ENCODE measurements around the gene AURKB. TPM values are rescaled to one million over a fixed set of nuclear protein-coding genes. Genes with fewer than 3 reads are reported as not detected.

The AURKB gene
- not detected for total RNA-seq

DNA sequence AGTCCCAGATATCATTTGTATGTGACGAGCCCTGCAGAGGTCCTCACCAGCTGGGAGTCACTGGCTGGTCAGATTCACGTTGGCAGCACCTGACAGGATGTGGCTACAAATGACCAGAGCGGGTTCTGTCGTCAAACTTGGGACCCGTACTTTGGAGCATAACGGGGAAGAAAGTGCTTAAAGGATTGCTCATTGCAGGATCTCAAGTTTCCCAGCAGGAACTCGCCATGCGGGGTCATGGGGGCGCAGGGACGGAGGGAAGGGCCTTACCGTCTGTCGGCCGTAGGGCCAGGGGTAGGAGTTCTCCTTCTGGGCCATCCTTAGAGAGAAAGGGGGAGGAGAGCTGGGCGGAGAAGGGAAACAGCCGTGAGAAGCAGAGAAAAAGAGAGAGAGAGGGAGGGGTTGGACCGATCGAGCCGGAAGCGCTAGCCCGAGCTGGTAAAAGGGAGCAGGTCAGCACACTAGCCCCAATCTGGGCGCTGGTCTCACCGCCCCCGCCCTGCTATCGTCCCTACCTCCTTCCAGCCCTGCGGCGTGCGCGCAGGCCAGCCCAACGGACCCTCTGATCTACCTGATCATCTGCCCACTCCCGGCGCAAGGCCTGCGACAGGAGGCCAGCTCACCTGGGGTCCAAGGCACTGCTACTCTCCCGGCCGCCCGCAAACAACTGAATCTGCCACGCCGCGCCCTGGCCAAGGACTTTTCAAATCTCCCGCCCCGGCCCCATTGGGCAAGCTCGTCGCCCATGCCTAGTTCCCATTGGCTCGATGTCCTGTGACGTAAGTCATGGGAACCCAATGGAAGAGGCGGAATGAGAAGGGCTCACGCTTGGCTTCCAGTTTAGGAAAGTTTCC is at the start of gene AURKB:
AURKB (minus strand) TSS at position 669 of the 854 bp plus-strand sequence; CDS start at position 318, 351 bp downstream.
- Histone ChIP-seq H3K27ac (peak within 1 kb of the TSS; percentile 78 to 80), H3K4me3 (peak within 1 kb of the TSS; percentile 63 to 74), H3K9me3 (no peaks in the 10 kb centered on the region), H3K27me3 (no peaks in the 10 kb centered on the region), H3K4me1 (peaks cover 0 to 15% of the 10 kb centered on the region in 2 donors), H3K36me3 (no peaks in the 10 kb centered on the region)
- peak; percentile 82 to 97 for DNase-seq (ENCODE audit: low spot score in 2 of 2)
- TF ChIP-seq, protein P1, sequence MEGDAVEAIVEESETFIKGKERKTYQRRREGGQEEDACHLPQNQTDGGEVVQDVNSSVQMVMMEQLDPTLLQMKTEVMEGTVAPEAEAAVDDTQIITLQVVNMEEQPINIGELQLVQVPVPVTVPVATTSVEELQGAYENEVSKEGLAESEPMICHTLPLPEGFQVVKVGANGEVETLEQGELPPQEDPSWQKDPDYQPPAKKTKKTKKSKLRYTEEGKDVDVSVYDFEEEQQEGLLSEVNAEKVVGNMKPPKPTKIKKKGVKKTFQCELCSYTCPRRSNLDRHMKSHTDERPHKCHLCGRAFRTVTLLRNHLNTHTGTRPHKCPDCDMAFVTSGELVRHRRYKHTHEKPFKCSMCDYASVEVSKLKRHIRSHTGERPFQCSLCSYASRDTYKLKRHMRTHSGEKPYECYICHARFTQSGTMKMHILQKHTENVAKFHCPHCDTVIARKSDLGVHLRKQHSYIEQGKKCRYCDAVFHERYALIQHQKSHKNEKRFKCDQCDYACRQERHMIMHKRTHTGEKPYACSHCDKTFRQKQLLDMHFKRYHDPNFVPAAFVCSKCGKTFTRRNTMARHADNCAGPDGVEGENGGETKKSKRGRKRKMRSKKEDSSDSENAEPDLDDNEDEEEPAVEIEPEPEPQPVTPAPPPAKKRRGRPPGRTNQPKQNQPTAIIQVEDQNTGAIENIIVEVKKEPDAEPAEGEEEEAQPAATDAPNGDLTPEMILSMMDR (IDR thresholded peaks at IDR 0.05): no peak
- intact Hi-C loops (cut with DNase I): loop anchor here (1.0 kb wide), 1 partner anchor 20 kb away; the partner anchor contains the start of gene BORCS6

DNA sequence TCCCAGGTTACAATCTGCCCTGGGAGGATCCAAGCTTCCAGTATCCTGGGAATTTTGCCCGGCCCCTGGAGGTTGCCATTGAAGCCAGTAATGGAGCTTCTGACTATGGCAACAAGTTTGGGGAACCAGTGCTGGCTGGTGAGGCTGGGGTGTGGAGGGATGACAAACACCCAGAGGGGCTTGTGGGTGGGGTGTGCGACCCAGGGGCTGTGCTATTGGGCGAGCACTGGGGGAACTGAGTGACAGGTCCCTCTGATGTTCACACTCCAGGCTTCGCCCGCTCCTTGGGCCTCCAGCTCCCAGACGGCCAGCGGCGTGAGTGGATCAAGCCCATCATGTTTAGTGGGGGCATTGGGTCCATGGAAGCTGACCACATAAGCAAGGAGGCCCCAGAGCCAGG is 47.4 kb upstream of the AURKB start:
- Histone ChIP-seq H3K4me3 (no peak overlapping the region), H3K36me3 (peaks cover 46 to 58% of the 10 kb centered on the region in 2 donors), H3K9me3 (no peaks in the 10 kb centered on the region), H3K27me3 (no peaks in the 10 kb centered on the region), H3K27ac (no peak overlapping the region), H3K4me1 (no peaks in the 10 kb centered on the region)
- TF ChIP-seq, protein P1 (IDR thresholded peaks at IDR 0.05): no peak
- no peak for DNase-seq (ENCODE audit: low spot score in 2 of 2)
- intact Hi-C loops (cut with DNase I): no loop called here

DNA sequence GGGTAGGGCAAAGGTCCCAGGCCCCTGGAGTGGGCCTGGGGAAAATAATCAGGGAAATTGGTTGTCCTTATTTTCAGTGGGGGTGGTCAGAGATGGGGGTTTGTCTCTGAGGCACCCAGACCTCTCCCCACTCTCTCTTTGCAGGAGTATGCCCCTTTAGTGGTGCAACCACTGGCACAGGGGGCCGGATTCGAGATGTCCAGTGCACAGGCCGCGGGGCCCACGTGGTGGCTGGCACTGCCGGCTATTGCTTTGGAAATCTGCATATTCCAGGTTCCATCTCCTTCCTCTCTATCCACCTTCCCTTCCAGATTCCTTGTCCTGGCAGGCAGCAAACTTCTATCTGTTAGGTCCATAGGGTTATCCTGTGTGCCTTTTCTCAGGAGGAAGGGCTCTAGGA is 46.3 kb upstream of the AURKB start:
- Histone ChIP-seq H3K36me3 (peaks cover 38 to 48% of the 10 kb centered on the region in 2 donors), H3K4me1 (no peaks in the 10 kb centered on the region), H3K27ac (no peak overlapping the region), H3K9me3 (no peaks in the 10 kb centered on the region), H3K4me3 (no peak overlapping the region), H3K27me3 (no peaks in the 10 kb centered on the region)
- intact Hi-C loops (cut with DNase I): no loop called here
- TF ChIP-seq, protein P1 (IDR thresholded peaks at IDR 0.05): no peak
- DNase-seq (ENCODE audit: low spot score in 2 of 2): no peak

DNA sequence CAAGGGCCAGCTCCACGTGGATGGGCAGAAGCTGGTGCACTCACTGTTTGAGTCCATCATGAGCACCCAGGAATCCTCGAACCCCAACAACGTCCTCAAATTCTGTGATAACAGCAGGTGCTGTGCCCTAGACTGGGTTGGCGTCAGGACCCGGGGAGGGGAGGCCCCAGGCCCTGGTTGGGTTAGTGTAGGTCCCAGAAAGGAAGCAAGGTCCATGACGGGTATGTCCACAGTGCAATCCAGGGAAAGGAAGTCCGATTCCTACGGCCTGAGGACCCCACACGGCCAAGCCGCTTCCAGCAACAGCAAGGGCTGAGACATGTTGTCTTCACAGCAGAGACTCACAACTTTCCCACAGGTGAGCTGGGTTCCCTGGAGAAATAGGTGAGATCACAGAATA is 45.9 kb upstream of the AURKB start:
- Histone ChIP-seq H3K9me3 (no peaks in the 10 kb centered on the region), H3K27ac (no peak overlapping the region), H3K27me3 (no peaks in the 10 kb centered on the region), H3K4me1 (no peaks in the 10 kb centered on the region), H3K36me3 (peaks cover 34 to 47% of the 10 kb centered on the region in 2 donors), H3K4me3 (no peak overlapping the region)
- TF ChIP-seq, protein P1 (IDR thresholded peaks at IDR 0.05): no peak
- no peak for DNase-seq (ENCODE audit: low spot score in 2 of 2)
- intact Hi-C loops (cut with DNase I): no loop called here

DNA sequence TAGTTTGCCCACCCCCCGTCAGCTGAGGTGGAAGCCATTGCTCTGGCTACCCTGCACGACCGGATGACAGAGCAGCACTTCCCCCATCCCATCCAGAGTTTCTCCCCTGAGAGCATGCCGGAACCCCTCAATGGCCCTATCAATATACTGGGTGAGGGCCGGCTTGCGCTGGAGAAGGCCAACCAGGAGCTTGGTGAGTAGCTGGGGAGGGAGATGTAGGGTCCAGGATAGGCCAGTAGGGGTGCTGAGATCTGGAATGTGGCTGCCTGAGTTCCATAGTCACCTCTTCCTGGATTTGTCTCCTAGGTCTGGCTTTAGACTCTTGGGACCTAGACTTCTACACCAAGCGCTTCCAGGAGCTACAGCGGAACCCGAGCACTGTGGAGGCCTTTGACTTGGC is 45.1 kb upstream of the AURKB start:
- no peak for DNase-seq (ENCODE audit: low spot score in 2 of 2)
- intact Hi-C loops (cut with DNase I): no loop called here
- Histone ChIP-seq H3K27me3 (no peaks in the 10 kb centered on the region), H3K4me1 (no peaks in the 10 kb centered on the region), H3K27ac (no peak overlapping the region), H3K9me3 (no peaks in the 10 kb centered on the region), H3K36me3 (peaks cover 33 to 42% of the 10 kb centered on the region in 2 donors), H3K4me3 (no peak overlapping the region)
- TF ChIP-seq, protein P1 (IDR thresholded peaks at IDR 0.05): no peak

All from ascending aorta (tissue), 2 donors.